Measurements from ENCODE around the gene RAB1A. TPM values are rescaled to one million over a fixed set of nuclear protein-coding genes. Genes with fewer than 3 reads are reported as not detected.

The RAB1A gene
- total and polyA plus RNA-seq, 2 of the 13 experiments (the other 11 are each of a cell fraction or from before 2014, with no cell fraction given) = 206 to 226 TPM

- TF ChIP-seq ZNF597 (CRISPR knock-in tag; IDR thresholded peaks at IDR 0.05) = no peak
- no peak for TF ChIP-seq ISX (CRISPR knock-in tag; conservative IDR thresholded peaks at IDR 0.05)
- TF ChIP-seq FOSL1 (CRISPR knock-in tag; IDR thresholded peaks at IDR 0.05; ENCODE audit: borderline replicate concordance) = no peak
- TF ChIP-seq NFE2L1 (CRISPR knock-in tag; IDR thresholded peaks at IDR 0.05; ENCODE audit: borderline replicate concordance) = no peak
- TF ChIP-seq TMF1 (CRISPR knock-in tag; IDR thresholded peaks at IDR 0.05; ENCODE audit: low read depth) = no peak
- no peak for TF ChIP-seq CCDC6 (CRISPR knock-in tag; IDR thresholded peaks at IDR 0.05)
- TF ChIP-seq ZUFSP (CRISPR knock-in tag; IDR thresholded peaks at IDR 0.05; ENCODE audit: borderline replicate concordance) = no peak
Observed at GRCh38 chr2:65159906-65160305, 30.0 kb upstream of the RAB1A start (continued).

GRCh38 chr2:65159261-65159660, 29.4 kb upstream of the RAB1A start:
- DNase-seq (ENCODE audit: low spot score) = no peak
- no peak overlapping the region for H2AFZ ChIP-seq (ENCODE audit: low read length)
- no peaks in the 10 kb centered on the region for H3K36me3 ChIP-seq (replicated peaks in 1 of 2; ENCODE audit: control insufficient read depth in 1 of 2, insufficient read depth in 2 of 2, low read length in 2 of 2)
- ChIA-PET CTCF (ENCODE audit: low intra/inter-chr PET ratio, low total read pairs) (no interaction called here), POLR2A (no interaction called here)
- intact Hi-C loops (cut with micrococcal nuclease; ENCODE audit: unreplicated experiment) = no loop called here
- H3K4me1 ChIP-seq (ENCODE audit: insufficient read depth, low read length) = peaks cover 20% of the 10 kb centered on the region
- WGBS (ENCODE audit: low lambda C conversion rate) = 67% methylated on average over 6 of the region's 6 CpGs
- no peaks in the 10 kb centered on the region for H3K79me2 ChIP-seq (ENCODE audit: insufficient read depth, low read length)
- no peak for ATAC-seq
- H4K20me1 ChIP-seq (ENCODE audit: insufficient read depth, low read length) = no peaks in the 10 kb centered on the region
- no peak for FAIRE-seq
- H3K27me3 ChIP-seq (ENCODE audit: control insufficient read depth in 1 of 2, insufficient read depth in 2 of 2, low read length in 2 of 2) = peaks cover 0 to 13% of the 10 kb centered on the region in 2 experiments; a peak in 3 of 5 replicates
- H3K27ac ChIP-seq (ENCODE audit: extremely low read length, insufficient read depth, low read length) = no peak overlapping the region
- in situ Hi-C loops (cut with HindIII; ENCODE audit: extremely low pct_ligation_motif_present, low pct_unique_long_range_greater_than_20kb) = no loop called here
- H3K9ac ChIP-seq (ENCODE audit: insufficient read depth, low read depth, low read length) = no peak overlapping the region
- TF ChIP-seq SMARCE1 (IDR thresholded peaks at IDR 0.05; ENCODE audit: borderline replicate concordance) = no peak
- TF ChIP-seq ATF7 (IDR thresholded peaks at IDR 0.05) = no peak
- TF ChIP-seq ATF7 (CRISPR knock-in tag; IDR thresholded peaks at IDR 0.05) = no peak
- no peak for TF ChIP-seq ARNT2 (CRISPR knock-in tag; IDR thresholded peaks at IDR 0.05; ENCODE audit: low read depth)
- no peak for TF ChIP-seq ZBTB21 (CRISPR knock-in tag; IDR thresholded peaks at IDR 0.05)
- TF ChIP-seq GMEB1 (CRISPR knock-in tag; IDR thresholded peaks at IDR 0.05; ENCODE audit: borderline replicate concordance) = no peak
- no peak for TF ChIP-seq MAFG (CRISPR knock-in tag; IDR thresholded peaks at IDR 0.05)
- peak; percentile 40; the same call in 1 of the 2 replicates for TF ChIP-seq ZNF460 (CRISPR knock-in tag; IDR thresholded peaks at IDR 0.05; ENCODE audit: borderline replicate concordance)
- no peak for TF ChIP-seq SIX1 (CRISPR knock-in tag; IDR thresholded peaks at IDR 0.05; ENCODE audit: borderline replicate concordance)
- H3K9me3 ChIP-seq (ENCODE audit: low read length) = no peaks in the 10 kb centered on the region
- H3K4me3 ChIP-seq (replicated peaks in 1 of 3; ENCODE audit: insufficient read depth in 1 of 3, low read depth in 2 of 3, low read length in 3 of 3) = no peak overlapping the region
- BruUV-seq (replicated peaks) = no TSS peak
- no peak overlapping the region for H3K4me2 ChIP-seq (ENCODE audit: low read depth, low read length)
